ENCODE results near the gene FMNL3.

DNA sequence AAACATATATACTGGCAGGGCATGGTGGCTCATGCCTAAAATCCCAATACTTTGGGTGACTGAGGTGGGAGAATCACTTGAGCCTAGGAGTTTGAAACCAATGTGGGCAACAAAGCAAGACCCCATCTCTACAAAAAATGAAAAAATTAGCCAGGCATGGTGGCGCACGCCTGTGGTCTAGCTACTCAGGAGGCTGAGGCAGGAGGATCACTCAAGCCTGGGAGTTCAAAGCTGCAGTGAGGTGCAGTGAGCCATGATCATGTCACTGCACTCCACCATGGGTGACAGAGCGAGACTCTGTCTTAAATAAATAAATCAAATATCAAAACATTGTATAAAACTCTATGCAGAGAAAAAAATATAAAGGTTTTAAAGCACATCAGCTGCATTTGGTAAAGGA is 5.2 kb downstream of the FMNL3 start:
- TF ChIP-seq EZH2 (optimal IDR thresholded peaks at IDR 0.05; ENCODE audit: low read depth, low read length): no peak
- TF ChIP-seq, protein P1, sequence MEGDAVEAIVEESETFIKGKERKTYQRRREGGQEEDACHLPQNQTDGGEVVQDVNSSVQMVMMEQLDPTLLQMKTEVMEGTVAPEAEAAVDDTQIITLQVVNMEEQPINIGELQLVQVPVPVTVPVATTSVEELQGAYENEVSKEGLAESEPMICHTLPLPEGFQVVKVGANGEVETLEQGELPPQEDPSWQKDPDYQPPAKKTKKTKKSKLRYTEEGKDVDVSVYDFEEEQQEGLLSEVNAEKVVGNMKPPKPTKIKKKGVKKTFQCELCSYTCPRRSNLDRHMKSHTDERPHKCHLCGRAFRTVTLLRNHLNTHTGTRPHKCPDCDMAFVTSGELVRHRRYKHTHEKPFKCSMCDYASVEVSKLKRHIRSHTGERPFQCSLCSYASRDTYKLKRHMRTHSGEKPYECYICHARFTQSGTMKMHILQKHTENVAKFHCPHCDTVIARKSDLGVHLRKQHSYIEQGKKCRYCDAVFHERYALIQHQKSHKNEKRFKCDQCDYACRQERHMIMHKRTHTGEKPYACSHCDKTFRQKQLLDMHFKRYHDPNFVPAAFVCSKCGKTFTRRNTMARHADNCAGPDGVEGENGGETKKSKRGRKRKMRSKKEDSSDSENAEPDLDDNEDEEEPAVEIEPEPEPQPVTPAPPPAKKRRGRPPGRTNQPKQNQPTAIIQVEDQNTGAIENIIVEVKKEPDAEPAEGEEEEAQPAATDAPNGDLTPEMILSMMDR (IDR thresholded peaks at IDR 0.05; ENCODE audit: low read length): no peak

Measured in MM.1S (cell line).